WTC11 (cell line): ENCODE results near the gene MTG1. TPM values are rescaled to one million over a fixed set of nuclear protein-coding genes. Genes with fewer than 3 reads are reported as not detected.

Source experiments
- ATAC-seq: fragments of 200-7000 bp; cut with Tn5 transposase; 2 replicates; pipeline ENCODE4 v1.10.0; 2021; ENCODE audit warnings: mild to moderate bottlenecking, moderate library complexity
- CTCF ChIA-PET: fragments of 300-600 bp; sonication (Branson Sonifier 250); formaldehyde crosslinking; loops from one replicate; lab custom pipeline; 2021; ENCODE audit warnings: antibody characterized with exemption; lab: Charles Lee
- POLR2A ChIA-PET: fragments of 350-600 bp; sonication (Branson Sonifier 250); formaldehyde crosslinking; loops from one replicate; lab custom pipeline; 2021; ENCODE audit warnings: antibody characterized with exemption; lab: Charles Lee
- DNase-seq: peaks from one replicate; pipeline ENCODE4 v3.0.0; 2021; ENCODE audit warnings: low spot score
- H3K27ac Mint-ChIP-seq: 2 replicates; pipeline ENCODE4 v1.8.0; 2021; ENCODE audit warnings: mixed read lengths
- H3K27me3 Mint-ChIP-seq: 2 replicates; pipeline ENCODE4 v1.8.0; 2021; ENCODE audit warnings: low read depth, mild to moderate bottlenecking, moderate library complexity, mixed read lengths
- H3K36me3 Mint-ChIP-seq: 2 replicates; pipeline ENCODE4 v1.8.0; 2021; ENCODE audit warnings: mixed read lengths
- H3K4me1 Mint-ChIP-seq: 2 replicates; pipeline ENCODE4 v1.8.0; 2022; ENCODE audit warnings: mixed read lengths
- H3K4me3 Mint-ChIP-seq: 2 replicates; pipeline ENCODE4 v1.8.0; 2021; ENCODE audit warnings: mild to moderate bottlenecking, moderate library complexity, mixed read lengths
- H3K9me3 Mint-ChIP-seq: 2 replicates; pipeline ENCODE4 v1.8.0; 2021; ENCODE audit warnings: mixed read lengths
- ATF2 ChIP-seq: sonication (generic); formaldehyde crosslinking; IDR thresholded peaks from 2 replicates; pipeline ENCODE4 v1.8.1; 2022; ENCODE audit warnings: low read depth, missing genetic modification reagents, borderline replicate concordance
- CREB1 ChIP-seq: sonication (generic); formaldehyde crosslinking; IDR thresholded peaks from 2 replicates; pipeline ENCODE4 v1.8.0; 2023; ENCODE audit warnings: mild to moderate bottlenecking, missing genetic modification reagents
- GABPB1 ChIP-seq: sonication (generic); formaldehyde crosslinking; IDR thresholded peaks from 2 replicates; pipeline ENCODE4 v1.8.1; 2023; ENCODE audit warnings: mild to moderate bottlenecking, missing genetic modification reagents
- GTF2I ChIP-seq: fragments of 250-450 bp; sonication (Bioruptor Pico); conservative IDR thresholded peaks from 2 replicates; pipeline ENCODE4 v1.4.0; 2021; ENCODE audit warnings: mild to moderate bottlenecking
- KAT7 ChIP-seq: sonication (generic); formaldehyde crosslinking; IDR thresholded peaks from 2 replicates; pipeline ENCODE4 v1.8.1; 2023; ENCODE audit warnings: missing genetic modification reagents, mild to moderate bottlenecking, borderline replicate concordance
- NR3C1 ChIP-seq: sonication (generic); formaldehyde crosslinking; conservative IDR thresholded peaks from 2 replicates; pipeline ENCODE4 v1.8.1; 2023; ENCODE audit warnings: low read depth, mild to moderate bottlenecking, missing genetic modification reagents
- SOX15 ChIP-seq: fragments of 250-450 bp; sonication (Bioruptor Pico); IDR thresholded peaks from 2 replicates; pipeline ENCODE4 v1.9.0; 2021; ENCODE audit warnings: mild to moderate bottlenecking
- USF1 ChIP-seq: sonication (generic); formaldehyde crosslinking; IDR thresholded peaks from 2 replicates; pipeline ENCODE4 v1.8.0; 2022; ENCODE audit warnings: mild to moderate bottlenecking, missing genetic modification reagents
- USF2 ChIP-seq: sonication (generic); formaldehyde crosslinking; IDR thresholded peaks from 2 replicates; pipeline ENCODE4 v1.8.1; 2023; ENCODE audit warnings: mild to moderate bottlenecking, missing genetic modification reagents, moderate library complexity
- ZBTB43 ChIP-seq: sonication (generic); formaldehyde crosslinking; IDR thresholded peaks from 2 replicates; pipeline ENCODE4 v1.8.1; 2023; ENCODE audit warnings: mild to moderate bottlenecking, missing genetic modification reagents
- ZNF121 ChIP-seq: sonication (generic); formaldehyde crosslinking; IDR thresholded peaks from 2 replicates; pipeline ENCODE4 v1.8.0; 2023; ENCODE audit warnings: missing genetic modification reagents
- ZNF138 ChIP-seq: sonication (generic); formaldehyde crosslinking; conservative IDR thresholded peaks from 2 replicates; pipeline ENCODE4 v1.8.1; 2022; ENCODE audit warnings: mild to moderate bottlenecking, moderate library complexity, missing genetic modification reagents
- ZNF423 ChIP-seq: fragments of 250-450 bp; sonication (Bioruptor Pico); IDR thresholded peaks from 2 replicates; pipeline ENCODE4 v2.1.2; 2022; ENCODE audit warnings: mild to moderate bottlenecking, moderate library complexity
- ZNF532 ChIP-seq: fragments of 250-450 bp; sonication (Bioruptor Pico); IDR thresholded peaks from 2 replicates; pipeline ENCODE4 v1.9.0; 2021; ENCODE audit warnings: mild to moderate bottlenecking, borderline replicate concordance
- total RNA-seq: library from RNA; stranded (reverse); gene quantifications from 3 replicates; pipeline ENCODE4 v1.2.3, GENCODE V29; 2021

MTG1 gene
- total RNA-seq, 1 experiment from 2014 or later = 63.0 TPM

- TF ChIP-seq ATF2 (CRISPR knock-in tag) (no peak), KAT7 (CRISPR knock-in tag) (no peak), USF1 (CRISPR knock-in tag) (no peak), ZNF423 (CRISPR knock-in tag) (no peak), GABPB1 (CRISPR knock-in tag) (no peak)
Observed at GRCh38 chr10:133397938-133398337, 4.0 kb downstream of the MTG1 start (continued).

- Mint-ChIP-seq H3K27ac (no peak overlapping the region), H3K4me3 (no peak overlapping the region), H3K9me3 (no peaks in the 10 kb centered on the region), H3K4me1 (peaks cover 8% of the 10 kb centered on the region), H3K27me3 (no peaks in the 10 kb centered on the region)
- CTCF ChIA-PET = no interaction called here
- TF ChIP-seq ZNF121 (CRISPR knock-in tag) (no peak), CREB1 (CRISPR knock-in tag) (no peak), USF2 (CRISPR knock-in tag) (no peak), NR3C1 (CRISPR knock-in tag) (no peak), ZNF532 (CRISPR knock-in tag) (no peak), SOX15 (CRISPR knock-in tag) (no peak), GTF2I (CRISPR knock-in tag) (no peak), ZBTB43 (CRISPR knock-in tag) (no peak)
- TF ChIP-seq, all 79 proteins: peak for 0
- DNase-seq = no peak
- ATAC-seq = no peak
- peaks cover 63% of the 10 kb centered on the region for H3K36me3 Mint-ChIP-seq
- POLR2A ChIA-PET = no interaction called here
Observed at GRCh38 chr10:133399123-133399601, 5.2 kb downstream of the MTG1 start.

GRCh38 chr10:133400624-133401424 lies 6.9 kb downstream of the MTG1 start:
- Mint-ChIP-seq H3K4me1 (no peaks in the 10 kb centered on the region), H3K27me3 (no peaks in the 10 kb centered on the region), H3K36me3 (peaks cover 74% of the 10 kb centered on the region), H3K4me3 (no peak overlapping the region), H3K9me3 (no peaks in the 10 kb centered on the region), H3K27ac (no peak overlapping the region)
- CTCF ChIA-PET = no interaction called here
- no peak for DNase-seq
- no peak for ATAC-seq
- no peak for TF ChIP-seq ZNF138 (CRISPR knock-in tag)
- TF ChIP-seq NR3C1 (CRISPR knock-in tag) = no peak
- POLR2A ChIA-PET = no interaction called here
